ENCODE data around the gene SRI. TPM values are rescaled to one million over a fixed set of nuclear protein-coding genes. Genes with fewer than 3 reads are reported as not detected.

Gene SRI
- total RNA-seq, 4 donors from 2014 or later = 44.5 to 76.6 (median 62.6) TPM

- no peak for DNase-seq
Measured at GRCh38 chr7:88254721-88255424, 35.0 kb upstream of the SRI start.

GRCh38 chr7:88253640-88254039, 33.8 kb upstream of the SRI start:
- H3K27ac ChIP-seq = no peak overlapping the region
- TF ChIP-seq, protein P1, sequence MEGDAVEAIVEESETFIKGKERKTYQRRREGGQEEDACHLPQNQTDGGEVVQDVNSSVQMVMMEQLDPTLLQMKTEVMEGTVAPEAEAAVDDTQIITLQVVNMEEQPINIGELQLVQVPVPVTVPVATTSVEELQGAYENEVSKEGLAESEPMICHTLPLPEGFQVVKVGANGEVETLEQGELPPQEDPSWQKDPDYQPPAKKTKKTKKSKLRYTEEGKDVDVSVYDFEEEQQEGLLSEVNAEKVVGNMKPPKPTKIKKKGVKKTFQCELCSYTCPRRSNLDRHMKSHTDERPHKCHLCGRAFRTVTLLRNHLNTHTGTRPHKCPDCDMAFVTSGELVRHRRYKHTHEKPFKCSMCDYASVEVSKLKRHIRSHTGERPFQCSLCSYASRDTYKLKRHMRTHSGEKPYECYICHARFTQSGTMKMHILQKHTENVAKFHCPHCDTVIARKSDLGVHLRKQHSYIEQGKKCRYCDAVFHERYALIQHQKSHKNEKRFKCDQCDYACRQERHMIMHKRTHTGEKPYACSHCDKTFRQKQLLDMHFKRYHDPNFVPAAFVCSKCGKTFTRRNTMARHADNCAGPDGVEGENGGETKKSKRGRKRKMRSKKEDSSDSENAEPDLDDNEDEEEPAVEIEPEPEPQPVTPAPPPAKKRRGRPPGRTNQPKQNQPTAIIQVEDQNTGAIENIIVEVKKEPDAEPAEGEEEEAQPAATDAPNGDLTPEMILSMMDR (IDR thresholded peaks at IDR 0.05) = no peak
- no peak for TF ChIP-seq POLR2A (IDR thresholded peaks at IDR 0.05)
- H3K36me3 ChIP-seq = no peaks in the 10 kb centered on the region
- H3K9me3 ChIP-seq = peaks cover 0 to 23% (median 0%) of the 10 kb centered on the region in 3 donors
- intact Hi-C loops (cut with DNase I) = no loop called here
- no peaks in the 10 kb centered on the region for H3K27me3 ChIP-seq
- no peak for DNase-seq
- no peak overlapping the region for H3K4me3 ChIP-seq
- no peaks in the 10 kb centered on the region for H3K4me1 ChIP-seq

More at GRCh38 chr7:88254721-88255424, 35.0 kb upstream of the SRI start:
- Histone ChIP-seq H3K9me3 (peaks cover 0 to 23% (median 0%) of the 10 kb centered on the region in 3 donors), H3K27me3 (no peaks in the 10 kb centered on the region), H3K36me3 (no peaks in the 10 kb centered on the region), H3K27ac (no peak overlapping the region), H3K4me3 (no peak overlapping the region), H3K4me1 (no peaks in the 10 kb centered on the region)
- TF ChIP-seq POLR2A (IDR thresholded peaks at IDR 0.05) = no peak
- TF ChIP-seq, protein P1 (IDR thresholded peaks at IDR 0.05) = no peak
- intact Hi-C loops (cut with DNase I) = no loop called here
- WGBS, 2 donors = 39% methylated on average over 2 of the region's 2 CpGs; no CpG with 5 or more reads in 1 of the 2 donors

DNA sequence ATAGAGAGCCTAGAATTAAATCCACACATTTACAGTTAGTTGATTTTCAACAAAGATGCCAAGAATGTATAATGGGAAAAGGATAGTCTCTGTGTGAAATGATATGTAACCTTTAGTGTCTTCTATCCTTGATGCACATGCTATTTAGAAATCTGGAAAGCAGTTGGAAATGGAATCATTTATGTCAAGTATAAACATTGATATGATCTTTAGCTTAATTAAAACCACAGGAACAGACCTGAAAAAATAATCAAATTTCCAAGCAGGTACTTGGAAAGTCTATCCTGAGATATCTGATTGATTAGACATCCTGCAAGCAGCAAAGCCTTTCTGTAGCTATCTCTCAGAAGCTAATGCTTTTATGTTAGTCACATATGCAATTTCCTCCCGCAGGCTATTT, 24.4 kb upstream of the SRI start:
- no peak for TF ChIP-seq POLR2A (IDR thresholded peaks at IDR 0.05)
- Histone ChIP-seq H3K4me3 (no peak overlapping the region), H3K27me3 (no peaks in the 10 kb centered on the region), H3K4me1 (no peaks in the 10 kb centered on the region), H3K9me3 (no peaks in the 10 kb centered on the region), H3K27ac (no peak overlapping the region), H3K36me3 (no peaks in the 10 kb centered on the region)
- DNase-seq = no peak
- 96 to 97% methylated on average over 1 of the region's 1 CpG for WGBS, 2 donors
- intact Hi-C loops (cut with DNase I) = loop anchor here (10.0 kb wide), 1 partner anchor 111 kb away; no protein-coding TSS in a partner anchor

GRCh38 chr7:88243345-88243909, 23.6 kb upstream of the SRI start:
- H3K4me3 ChIP-seq = no peak overlapping the region
- DNase-seq = no peak
- H3K36me3 ChIP-seq = no peaks in the 10 kb centered on the region
- intact Hi-C loops (cut with DNase I) = loop anchor here (10.0 kb wide), 1 partner anchor 111 kb away; no protein-coding TSS in a partner anchor
- TF ChIP-seq POLR2A (IDR thresholded peaks at IDR 0.05) = no peak
- TF ChIP-seq, protein P1 (IDR thresholded peaks at IDR 0.05) = peak in 5 of 6 experiments; percentile 58 to 81 (median 67)
- 15 to 23% methylated on average over 2 of the region's 2 CpGs for WGBS, 2 donors
- no peaks in the 10 kb centered on the region for H3K9me3 ChIP-seq
- H3K27ac ChIP-seq = no peak overlapping the region
- H3K27me3 ChIP-seq = no peaks in the 10 kb centered on the region
- no peaks in the 10 kb centered on the region for H3K4me1 ChIP-seq

- 76 to 85% methylated on average over 1 of the region's 1 CpG for WGBS, 2 donors
- Histone ChIP-seq H3K4me3 (no peak overlapping the region), H3K27me3 (no peaks in the 10 kb centered on the region), H3K27ac (no peak overlapping the region), H3K36me3 (no peaks in the 10 kb centered on the region), H3K9me3 (no peaks in the 10 kb centered on the region), H3K4me1 (no peaks in the 10 kb centered on the region)
- intact Hi-C loops (cut with DNase I) = loop anchor here (10.0 kb wide), 1 partner anchor 115 kb away; no protein-coding TSS in a partner anchor
- TF ChIP-seq, protein P1 (IDR thresholded peaks at IDR 0.05) = no peak
- TF ChIP-seq POLR2A (IDR thresholded peaks at IDR 0.05) = no peak
- no peak for DNase-seq
Measured at GRCh38 chr7:88239852-88240251, 20.0 kb upstream of the SRI start.

All from esophagus squamous epithelium (tissue), 5 donors.